ENCODE results near the gene LRP5. TPM values are rescaled to one million over a fixed set of nuclear protein-coding genes. Genes with fewer than 3 reads are reported as not detected.

LRP5 gene
- total RNA-seq, 1 experiment from 2014 or later: 55.2 TPM

- Histone ChIP-seq H3K27me3 (ENCODE audit: insufficient read depth, low read length) (no peaks in the 10 kb centered on the region), H2AFZ (ENCODE audit: low read depth, low read length, poor library complexity, severe bottlenecking) (no peak overlapping the region), H3K27ac (ENCODE audit: low read depth, low read length) (no peak overlapping the region), H3K4me3 (replicated peaks in 1 of 2; ENCODE audit: low read depth in 1 of 2, low read length in 2 of 2) (no peak overlapping the region), H3K79me2 (ENCODE audit: insufficient read depth, low read length) (peaks cover 4% of the 10 kb centered on the region; the same call in 1 of the 2 replicates), H3K36me3 (ENCODE audit: control insufficient read depth in 1 of 2, insufficient read depth in 2 of 2, low read length in 2 of 2) (no peaks in the 10 kb centered on the region; a peak in 1 of 4 replicates), H3K9me2 (ENCODE audit: insufficient read depth) (no peaks in the 10 kb centered on the region), H4K20me1 (ENCODE audit: insufficient read depth) (no peaks in the 10 kb centered on the region), H3K9me3 (ENCODE audit: control insufficient read depth in 1 of 2, insufficient read depth in 1 of 2, low read depth in 1 of 2, low read length in 2 of 2) (no peaks in the 10 kb centered on the region), H3K9ac (ENCODE audit: low read length) (no peak overlapping the region), H3K4me2 (ENCODE audit: low read length) (no peak overlapping the region), H3K4me1 (ENCODE audit: control insufficient read depth in 1 of 2, insufficient read depth in 2 of 2, low read length in 2 of 2) (no peaks in the 10 kb centered on the region; a peak in 1 of 4 replicates)
- DNase-seq (ENCODE audit: low read depth, low spot score) (no peak), ATAC-seq (no peak)
- ChIA-PET RAD21 (ENCODE audit: low non-redundant PET in 1 of 2, low total read pairs in 2 of 2, uncharacterized antibody in 2 of 2, unreplicated experiment in 2 of 2) (no interaction called here), POLR2A (no interaction called here), CTCF (no interaction called here)
- TF ChIP-seq RAD21 (IDR thresholded peaks at IDR 0.05; ENCODE audit: low read depth) (no peak), ZBTB33 (IDR thresholded peaks at IDR 0.05; ENCODE audit: extremely low read depth, insufficient replicate concordance, low read length) (no peak), FOSL1 (IDR thresholded peaks at IDR 0.05; ENCODE audit: low read depth) (no peak), SP1 (IDR thresholded peaks at IDR 0.05; ENCODE audit: low read depth) (no peak), CEBPB (IDR thresholded peaks at IDR 0.05; ENCODE audit: low read depth) (no peak), ELF1 (IDR thresholded peaks at IDR 0.05; ENCODE audit: borderline replicate concordance, low read depth) (no peak), POLR2A (IDR thresholded peaks at IDR 0.05; ENCODE audit: borderline replicate concordance, extremely low read depth, insufficient read depth, insufficient read length) (no peak), MAX (IDR thresholded peaks at IDR 0.05) (no peak), SRF (IDR thresholded peaks at IDR 0.05; ENCODE audit: low read depth) (no peak), EZH2 (IDR thresholded peaks at IDR 0.05) (no peak), CBX3 (IDR thresholded peaks at IDR 0.05; ENCODE audit: low read depth) (no peak), TCF7L2 (IDR thresholded peaks at IDR 0.05; ENCODE audit: borderline replicate concordance, extremely low read depth, insufficient read depth, insufficient read length) (no peak), EGR1 (IDR thresholded peaks at IDR 0.05; ENCODE audit: low read depth) (no peak), JUND (IDR thresholded peaks at IDR 0.05) (no peak)
- no TSS peak for BruUV-seq (replicated peaks)
- intact Hi-C loops (cut with micrococcal nuclease): no loop called here
Measured at GRCh38 chr11:68379206-68379605, 66.8 kb downstream of the LRP5 start.

Measured in HCT116 (cell line).